ENCODE measurements around the gene TAS2R14.

- TF ChIP-seq EZH2 (IDR thresholded peaks at IDR 0.05; ENCODE audit: borderline replicate concordance, low read depth, low read length, severe bottlenecking) = no peak
- no peak for TF ChIP-seq CTCF (IDR thresholded peaks at IDR 0.05; ENCODE audit: borderline replicate concordance, extremely low read depth, low read length, poor library complexity, severe bottlenecking)
Measured at GRCh38 chr12:10982244-10982643, 43.2 kb upstream of the TAS2R14 start.

Measured in DND-41 (cell line).